ENCODE data around the gene ARPC4.
A peak's percentile ranks its signal among the peaks of the same experiment; 100 is the strongest.

GRCh38 chr3:9769426-9770275 lies 23.2 kb upstream of the ARPC4 start, which contains the start of gene CAMK1:
- TF ChIP-seq FOXP4 (CRISPR knock-in tag; IDR thresholded peaks at IDR 0.05) (no peak), BRF2 (CRISPR knock-in tag; IDR thresholded peaks at IDR 0.05) (no peak), BORCS8-MEF2B (CRISPR knock-in tag; IDR thresholded peaks at IDR 0.05) (peak; percentile 44; the same call in 1 of the 2 replicates), CHD2 (IDR thresholded peaks at IDR 0.05; ENCODE audit: low read depth, low read length) (no peak)

Measured in HepG2 (cell line).